ENCODE data around the gene HOXA6.

Gene HOXA6

DNA sequence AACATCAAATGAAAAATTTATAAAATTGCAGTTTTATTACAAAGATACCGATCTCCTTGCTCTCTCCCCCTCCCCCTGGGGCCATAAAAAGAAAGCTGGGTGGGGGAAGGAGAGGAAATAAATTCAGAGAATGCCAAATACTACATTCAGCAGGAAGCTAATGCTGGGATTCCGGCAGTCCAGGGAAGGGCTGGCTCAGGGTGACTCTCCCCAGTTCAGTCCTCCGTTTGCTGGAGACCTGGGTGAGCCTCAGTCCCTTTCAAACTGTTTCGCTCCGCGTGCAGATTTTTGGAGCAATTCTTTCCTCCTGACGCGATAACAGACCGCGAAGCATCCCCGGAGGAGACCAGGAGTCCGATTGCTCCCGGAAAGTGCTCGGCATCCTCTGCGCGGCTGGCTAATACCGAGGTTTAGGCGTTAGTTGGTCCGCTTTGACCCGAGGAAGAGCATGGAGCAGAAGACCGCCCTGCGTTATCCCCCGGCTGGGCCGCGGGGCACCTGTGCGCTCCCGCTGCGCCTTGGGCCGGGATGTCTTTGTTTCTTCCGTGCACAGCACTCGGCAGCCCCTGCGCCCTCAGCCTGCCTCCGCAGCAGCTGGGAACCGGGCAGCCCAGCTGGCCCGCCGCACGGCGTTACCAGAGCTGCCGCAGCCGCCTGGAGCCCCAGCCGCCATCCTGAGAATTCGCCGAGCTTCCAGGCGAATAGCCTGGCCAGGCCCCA is 41.2 kb downstream of the HOXA6 start:
- no peak for DNase-seq

DNA sequence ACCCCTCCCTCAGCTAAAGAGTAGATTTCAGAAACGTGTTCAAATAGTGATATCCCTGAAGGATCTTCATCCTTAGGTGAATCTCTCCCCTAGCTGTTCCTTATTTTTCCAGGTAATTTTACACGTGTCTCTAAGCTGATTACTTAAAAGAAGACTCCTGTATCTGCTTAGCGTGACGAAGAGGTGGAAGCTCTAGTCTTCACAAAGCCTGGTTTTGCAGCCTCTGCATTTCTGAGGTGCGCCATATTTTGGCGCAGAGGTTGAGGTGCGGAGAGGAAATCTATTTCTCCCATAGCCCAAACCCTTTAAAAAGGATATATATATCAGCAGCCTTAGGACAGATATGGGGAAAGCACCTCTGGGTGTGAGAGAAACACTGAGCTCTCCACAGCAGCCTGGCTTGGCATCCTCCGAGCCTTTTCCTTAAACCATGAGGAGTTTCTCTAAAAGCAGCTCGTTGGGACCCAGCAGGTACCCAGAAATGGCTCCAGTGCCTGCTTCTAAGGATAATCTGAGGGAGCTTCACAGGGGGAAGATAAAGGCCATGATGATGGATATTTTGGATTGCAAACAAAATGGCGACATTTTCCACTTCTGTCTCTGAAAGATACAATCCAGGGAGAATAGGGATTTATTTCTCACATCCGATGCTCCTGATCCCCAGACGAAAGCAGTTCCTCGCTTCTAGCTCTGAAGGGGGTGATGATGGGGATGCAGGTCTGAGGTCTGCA is 42.1 kb downstream of the HOXA6 start:
- DNase-seq, result no peak

- DNase-seq, result no peak
Observed at GRCh38 chr7:27104341-27105058, 43.1 kb downstream of the HOXA6 start.

DNA sequence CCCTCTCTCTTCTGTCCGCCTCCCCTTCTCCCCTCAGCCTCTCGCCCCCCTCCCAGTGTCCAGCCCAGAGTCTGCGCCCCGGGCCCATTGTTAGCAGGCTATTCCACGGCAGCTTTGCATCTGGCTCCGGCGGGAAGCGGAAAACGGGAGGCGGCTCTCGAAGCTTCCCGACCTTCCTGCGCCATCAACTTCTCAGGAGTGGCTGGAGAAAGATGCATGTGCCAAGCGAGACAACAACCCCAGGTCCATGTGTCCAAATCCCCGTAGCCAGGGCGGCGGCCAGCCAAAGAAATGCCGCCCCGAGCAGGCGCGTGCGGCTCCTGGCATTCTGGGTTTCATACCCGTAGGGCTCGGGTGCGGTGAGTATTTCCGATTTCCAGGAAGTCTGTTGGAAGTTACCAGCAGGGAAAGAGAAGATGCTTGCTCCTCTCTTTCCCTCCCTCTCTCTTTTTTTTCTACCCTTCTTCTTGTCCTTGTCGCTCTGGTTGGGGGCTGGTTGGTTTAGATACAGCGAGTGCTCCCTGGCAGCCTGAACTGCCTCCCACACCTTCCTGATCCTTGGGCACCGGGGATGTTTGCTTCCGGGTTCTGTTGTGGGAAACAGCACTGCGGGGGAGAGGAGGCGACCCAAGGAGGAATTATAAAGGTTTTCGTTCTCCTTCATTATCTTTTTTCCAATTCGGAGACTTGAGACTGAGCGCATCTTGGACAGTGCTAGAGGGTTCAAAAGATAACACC is 43.9 kb downstream of the HOXA6 start:
- DNase-seq, result no peak

DNA sequence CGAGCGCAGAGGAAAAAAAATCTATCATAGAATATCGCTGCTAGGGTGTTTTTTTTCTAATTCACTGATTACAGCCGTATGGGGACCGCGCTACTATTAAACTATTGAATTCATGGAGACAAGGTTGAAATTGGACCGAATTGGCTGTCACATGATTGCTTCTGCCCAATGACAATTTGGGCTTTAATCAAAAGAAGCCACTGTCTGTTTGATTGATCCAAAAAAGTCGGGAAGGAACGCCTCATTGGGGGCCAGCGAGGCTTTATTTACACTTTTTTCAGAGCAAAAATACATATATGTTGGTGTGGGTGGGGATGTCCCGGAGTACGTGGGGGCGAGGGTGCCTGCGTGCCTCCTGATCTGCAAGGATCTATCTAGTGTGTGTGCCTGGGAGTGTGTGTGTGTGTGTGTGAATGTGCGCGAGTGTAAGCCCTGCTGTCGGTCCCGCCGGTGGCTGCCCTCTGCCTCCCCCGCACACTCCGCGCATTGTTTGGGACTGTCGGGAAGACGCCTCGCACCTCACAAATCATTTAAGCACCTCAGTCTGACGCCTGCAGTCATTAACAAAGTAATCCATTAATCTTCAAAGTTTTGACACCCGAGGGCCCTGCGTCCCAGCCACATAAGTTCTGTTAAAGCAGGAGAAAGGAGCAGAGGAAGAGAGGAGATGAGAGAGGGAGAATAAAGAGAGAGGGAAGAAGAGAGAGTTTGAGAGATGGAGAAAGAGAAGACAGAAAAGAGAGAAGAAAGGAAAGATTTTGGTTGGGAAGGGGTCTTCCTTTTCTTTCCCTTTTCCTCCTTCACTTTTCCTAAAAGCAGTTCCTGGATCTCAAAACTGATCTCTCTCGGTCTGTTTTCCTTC is 44.8 kb downstream of the HOXA6 start, which contains the start of gene HOXA2:
Gene HOXA2 (minus strand): TSS at position 103 of the 862 bp plus-strand sequence. CDS start 183 bp downstream, outside the sequence.
- no peak for DNase-seq

GRCh38 chr7:27101957-27102580 is 45.5 kb downstream of the HOXA6 start:
- no peak for DNase-seq

DNA sequence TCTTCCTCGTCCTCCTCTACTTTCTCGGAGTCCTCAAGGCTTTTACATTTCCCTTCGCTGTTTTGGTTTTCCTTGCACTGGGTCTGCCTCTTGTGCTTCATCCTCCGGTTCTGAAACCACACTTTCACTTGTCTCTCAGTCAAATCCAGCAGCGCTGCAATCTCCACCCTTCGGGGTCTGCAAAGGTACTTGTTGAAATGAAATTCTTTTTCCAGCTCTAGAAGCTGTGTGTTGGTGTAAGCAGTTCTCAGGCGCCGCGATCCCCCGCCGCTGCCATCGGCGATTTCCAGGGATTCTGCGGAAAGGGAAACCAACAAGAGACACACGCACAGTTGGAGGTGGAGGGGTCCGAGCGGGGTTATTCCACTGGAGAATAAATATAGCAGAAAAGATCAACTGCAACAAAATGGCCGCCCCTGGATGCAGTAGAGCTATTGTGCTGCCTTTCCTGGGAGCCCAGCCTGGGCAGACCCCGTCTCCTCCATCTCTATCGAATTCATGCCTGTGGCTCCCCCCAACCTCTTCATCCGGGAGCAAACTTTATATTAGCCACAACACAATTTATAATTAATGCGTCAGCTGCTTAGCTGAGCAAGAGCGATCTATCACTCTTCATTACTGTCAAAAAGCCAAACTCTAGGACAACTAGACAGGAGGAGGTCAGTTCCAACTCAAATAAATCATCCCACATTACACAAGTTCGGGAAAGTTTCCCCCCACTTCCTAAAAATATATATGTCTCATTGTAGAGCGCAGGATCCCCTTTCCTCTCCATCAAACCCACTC is 46.2 kb downstream of the HOXA6 start:
- DNase-seq, result no peak

DNA sequence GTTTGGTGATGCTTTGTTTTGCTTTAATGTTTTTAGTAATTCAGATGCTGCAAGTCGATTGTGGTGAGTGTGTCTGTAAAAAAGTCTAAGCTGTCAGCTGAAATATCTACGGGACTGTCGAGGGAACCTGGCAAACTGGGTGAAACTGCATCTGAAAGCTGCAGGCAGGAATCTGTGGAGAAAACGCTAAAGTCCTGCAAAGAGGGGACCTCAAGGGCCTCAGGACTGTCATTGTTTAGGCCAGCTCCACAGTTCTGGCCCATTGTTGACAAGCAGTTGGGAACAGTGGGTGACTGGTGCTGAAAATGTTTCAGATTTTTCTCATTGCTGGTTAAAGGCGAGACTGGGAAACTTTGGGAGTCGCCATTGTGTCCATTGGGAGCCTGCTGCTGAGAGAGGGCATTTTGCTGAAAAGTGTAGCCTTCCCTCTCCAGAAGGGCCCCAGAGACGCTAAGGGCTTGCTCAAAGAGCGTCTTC is 46.8 kb downstream of the HOXA6 start:
- DNase-seq, result no peak

DNA sequence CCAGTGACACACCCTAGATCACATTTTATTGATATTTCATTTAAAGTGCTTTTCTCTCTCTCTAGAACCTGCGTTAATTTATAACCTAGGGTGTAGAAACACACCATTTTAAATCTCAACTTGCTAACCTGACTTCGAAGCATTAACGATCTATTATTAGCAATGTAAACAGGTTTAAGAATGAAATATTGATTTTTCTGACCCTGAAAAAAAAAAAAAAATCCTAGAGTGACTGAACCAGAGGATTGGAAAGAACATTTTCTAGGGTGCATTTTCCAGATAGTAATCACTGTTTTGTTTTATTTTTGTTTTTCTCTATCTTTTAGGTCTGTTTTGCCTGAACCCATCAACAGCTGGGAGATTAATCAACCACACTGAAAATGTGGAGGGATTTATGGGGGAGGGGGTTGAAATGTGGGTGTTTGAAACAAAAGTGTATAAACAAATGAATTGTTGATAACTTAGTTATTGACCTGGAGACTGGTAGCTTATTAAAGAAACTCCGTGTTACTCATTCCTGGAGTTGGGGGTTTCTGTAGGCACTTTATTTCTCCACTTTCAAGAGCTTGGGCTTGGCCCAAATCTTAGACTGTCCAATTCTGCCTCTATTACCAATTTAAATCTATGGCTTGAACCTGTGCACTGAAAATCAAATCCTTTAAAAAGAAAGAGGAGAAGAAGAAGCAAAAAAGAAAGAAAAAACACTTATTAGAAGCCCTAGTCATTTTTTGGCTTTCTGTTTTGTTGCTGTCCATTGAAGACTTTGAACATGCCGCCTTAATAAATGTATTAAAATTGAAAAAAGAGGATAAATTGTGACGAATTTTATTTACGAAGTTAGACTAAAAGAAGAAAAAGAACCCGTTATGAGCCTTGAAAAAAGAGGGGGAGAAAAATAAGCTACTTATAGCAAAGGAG is 47.9 kb downstream of the HOXA6 start:
- DNase-seq, result no peak

DNA sequence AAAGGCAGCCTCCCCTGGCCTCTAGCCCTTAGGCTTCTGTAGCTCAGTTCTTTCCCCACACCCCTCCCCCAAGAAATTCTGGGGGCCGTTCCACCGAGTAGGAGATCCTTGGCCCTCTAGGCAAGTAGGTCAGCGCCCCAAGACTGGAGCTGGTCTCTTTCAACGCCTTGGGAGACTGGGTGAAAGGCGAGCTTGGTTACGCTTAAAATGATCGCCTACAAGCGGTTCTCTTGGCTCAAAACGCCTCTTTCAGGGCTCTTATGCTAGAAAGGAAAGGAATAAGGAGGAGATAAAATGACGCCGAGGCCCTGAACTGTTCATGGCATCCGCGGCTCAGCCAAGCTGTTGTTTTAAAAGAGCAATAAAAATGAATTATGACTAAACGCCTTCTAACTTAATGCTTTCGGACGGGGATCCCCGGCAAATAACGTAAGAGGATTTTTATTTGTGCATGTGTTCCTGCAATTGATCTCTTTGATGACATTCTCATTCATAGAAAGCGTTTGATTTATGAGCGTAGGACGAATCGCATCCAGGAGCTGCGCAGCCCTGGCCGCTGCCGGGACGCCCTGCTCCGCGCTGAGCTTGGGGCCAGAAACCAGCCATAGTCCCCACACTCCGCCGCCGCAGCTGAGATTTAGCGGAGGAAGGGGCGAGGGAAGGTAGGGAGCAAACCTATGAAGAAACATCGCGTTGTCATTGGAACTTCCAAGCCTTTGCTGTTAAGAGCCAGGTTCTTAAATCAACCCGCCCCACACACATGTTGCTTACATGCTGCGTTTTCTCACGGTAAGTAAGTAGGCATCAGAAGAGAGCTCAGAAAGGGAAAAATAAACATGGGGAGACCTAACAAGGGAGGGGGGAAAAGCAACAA is 48.8 kb downstream of the HOXA6 start:
- no peak for DNase-seq

DNA sequence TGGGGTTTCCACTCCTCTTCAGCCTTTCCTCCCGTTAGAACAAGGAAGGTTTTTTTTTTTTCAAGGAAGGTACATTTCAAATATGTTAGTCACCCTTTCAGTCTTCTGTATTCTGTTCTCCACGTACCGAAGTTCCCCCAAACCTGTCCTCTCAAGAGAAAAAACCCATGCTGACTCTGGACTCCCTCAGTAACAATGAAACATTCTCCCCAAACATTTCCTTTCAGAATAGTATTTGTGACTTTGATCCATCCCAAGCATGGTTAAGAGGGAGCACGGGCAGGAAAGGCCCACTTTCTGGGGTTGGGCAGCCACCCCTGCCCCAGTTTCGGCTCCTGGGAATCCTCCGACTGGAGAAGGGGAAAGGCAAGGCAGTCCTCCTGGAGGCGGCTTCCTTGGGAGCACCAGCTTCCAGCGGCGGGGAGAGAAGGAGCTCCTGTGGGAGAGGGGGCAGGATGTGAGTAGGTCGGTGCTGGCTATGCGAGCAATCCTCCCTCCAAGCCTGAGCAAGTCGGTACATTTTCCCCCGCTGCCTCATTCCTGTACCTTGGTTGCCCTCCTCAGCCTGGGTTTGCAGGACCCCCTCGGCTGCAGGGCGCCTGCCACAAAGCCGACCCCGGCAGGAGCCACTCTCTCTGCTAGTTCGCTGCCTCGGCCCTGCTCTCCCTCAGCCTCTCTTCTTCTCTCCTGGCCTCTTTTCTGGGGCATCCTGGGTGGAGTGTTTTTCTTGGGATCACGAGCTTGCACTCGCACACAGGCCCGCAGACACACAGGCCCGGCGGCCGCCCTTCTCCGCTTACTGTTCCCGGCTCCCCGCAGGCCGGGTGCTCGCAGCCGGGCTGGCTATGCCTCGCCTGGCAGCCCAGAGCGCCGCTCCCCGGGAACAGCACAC is 49.6 kb downstream of the HOXA6 start:
- DNase-seq, result no peak

DNA sequence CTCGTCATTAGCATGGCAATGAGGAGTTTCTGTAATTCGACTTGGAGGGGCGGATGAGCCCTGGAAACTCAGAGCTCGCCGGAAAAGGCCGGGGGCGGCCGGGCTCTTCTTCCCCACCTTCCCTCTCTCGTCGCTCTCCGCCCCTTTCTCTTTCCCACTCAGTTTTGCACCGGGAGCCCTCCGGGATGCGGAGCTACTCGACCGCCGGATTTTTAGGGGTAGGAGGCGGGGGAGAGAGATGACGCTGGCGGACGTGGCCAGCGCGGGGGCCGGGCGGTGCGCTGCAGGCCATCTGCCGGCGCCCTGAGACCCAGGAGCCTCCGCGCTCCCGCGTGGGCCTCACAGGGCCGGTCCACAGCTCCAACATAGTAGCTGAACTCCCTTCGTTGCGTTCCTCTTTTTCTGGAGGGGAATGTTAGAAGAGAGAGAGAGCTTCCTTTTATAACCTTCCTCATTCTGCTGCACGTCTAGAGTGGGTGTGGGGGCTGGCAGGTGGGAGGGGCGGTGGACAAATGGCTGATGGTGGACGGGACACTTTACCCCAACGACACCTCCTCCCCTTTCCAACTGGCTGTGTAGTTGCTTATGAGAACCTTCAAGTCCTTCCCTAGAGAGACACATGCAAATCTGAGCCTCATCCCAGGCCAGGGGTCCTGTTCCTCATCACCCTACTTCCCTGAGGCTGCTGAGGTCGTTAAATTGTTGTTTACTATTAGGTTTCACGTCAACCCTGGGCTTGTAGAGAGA is 50.6 kb downstream of the HOXA6 start:
- DNase-seq, result no peak

GRCh38 chr7:27095897-27096767 is 51.4 kb downstream of the HOXA6 start, which contains the start of gene HOXA1:
Gene HOXA1 (minus strand): TSS chr7:27096000. CDS start chr7:27095912, 88 bp downstream.
- DNase-seq, result peak; percentile 8 to 41 (median 18)
